Fibroblast of villous mesenchyme (primary cell): ENCODE results near the gene TRIM40. TPM values are rescaled to one million over a fixed set of nuclear protein-coding genes. Genes with fewer than 3 reads are reported as not detected.
"Not testable (repeated sequence)": the region's sequence is repeated elsewhere in the genome, so short reads cannot be mapped to it uniquely, and the experiment has no call there.

Experiments
- DNase-seq: peaks from one replicate; pipeline ENCODE4 v3.0.0-alpha.2; 2010; ENCODE audit warnings: low read depth
- H3K4me3 ChIP-seq: 2 replicates; pipeline ENCODE4 v1.5.1; 2011; ENCODE audit warnings: low read depth, mild to moderate bottlenecking, low read length
- CTCF ChIP-seq: IDR thresholded peaks from 2 replicates; pipeline ENCODE4 v1.5.1; 2012; ENCODE audit warnings: low read depth, mild to moderate bottlenecking, low read length; ENCODE audit not compliant: insufficient read depth
- total RNA-seq: library from RNA; depleted of rRNA; stranded (reverse); fragments of >200 nt; gene quantifications from 2 replicates; pipeline ENCODE4 v1.2.3, GENCODE V29; 2012

TRIM40 gene
- total RNA-seq, 1 donor, result not detected

DNA sequence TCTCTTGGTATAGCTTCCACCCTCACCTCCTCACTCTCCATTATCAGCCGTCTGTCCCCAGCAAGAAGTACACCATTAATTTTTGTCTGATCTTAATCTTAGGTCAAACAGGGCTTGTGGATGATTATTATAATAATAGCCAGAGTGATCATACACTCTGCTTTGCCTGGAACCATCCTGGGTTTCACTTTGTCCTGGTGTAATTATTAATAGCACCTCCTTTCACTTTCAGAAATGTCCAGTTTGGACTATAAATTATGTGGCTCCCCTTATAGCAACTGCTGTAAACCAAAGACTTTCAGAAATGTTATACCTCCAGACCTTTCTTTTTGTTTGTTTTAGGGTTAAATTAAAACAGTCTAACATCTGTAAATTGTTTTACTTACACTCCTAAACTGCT, 22.1 kb upstream of the TRIM40 start:
- DNase-seq, result no peak
- TF ChIP-seq CTCF, result no peak

DNA sequence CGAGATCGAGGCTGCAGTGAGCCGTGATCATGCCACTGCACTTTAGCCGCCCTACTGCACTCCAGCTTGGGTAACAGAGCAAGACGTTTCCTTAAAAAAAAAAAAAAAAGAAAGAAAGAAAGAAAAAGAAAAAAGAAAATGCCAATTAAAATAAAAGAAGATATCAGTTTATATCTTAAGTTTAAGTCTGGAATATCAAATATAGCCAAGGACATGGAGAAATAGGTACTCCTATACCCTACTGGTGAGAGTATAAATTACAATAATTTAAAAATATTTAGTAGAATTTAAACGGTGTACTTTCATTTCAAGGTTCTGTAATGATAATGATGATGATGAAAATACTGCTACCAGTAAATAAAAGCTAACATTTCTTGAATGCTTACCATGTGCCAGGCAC, 19.2 kb upstream of the TRIM40 start:
- TF ChIP-seq CTCF, result no peak
- no peak for DNase-seq
- H3K4me3 ChIP-seq, result no peak overlapping the region

More for the DNA sequence above, 22.1 kb upstream of the TRIM40 start:
- no peak overlapping the region for H3K4me3 ChIP-seq

- not testable (repeated sequence) for DNase-seq, H3K4me3 ChIP-seq
Observed at GRCh38 chr6:30118691-30119090, 17.2 kb upstream of the TRIM40 start.

- no peak for DNase-seq
- no peak for TF ChIP-seq CTCF
- H3K4me3 ChIP-seq, result no peak overlapping the region
Observed at GRCh38 chr6:30121446-30122366, 14.2 kb upstream of the TRIM40 start.

DNA sequence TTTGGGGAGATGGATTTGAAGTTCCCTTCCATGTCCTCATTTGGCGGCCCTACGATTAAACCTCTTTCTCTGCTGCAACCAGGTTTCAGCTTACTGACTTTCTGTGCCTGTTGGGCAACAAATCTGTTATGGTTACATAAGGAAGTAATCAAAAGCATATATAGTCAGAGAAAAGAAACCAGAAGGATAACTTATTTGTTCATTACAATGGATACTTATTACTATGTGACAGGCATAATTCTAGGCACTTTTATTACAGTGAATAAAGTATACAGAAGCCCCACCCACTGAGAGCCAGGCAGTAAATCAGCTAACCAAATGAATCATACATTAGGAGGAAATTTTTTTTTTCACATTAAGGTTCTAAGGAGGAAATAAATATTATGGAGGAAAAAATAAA, 13.4 kb upstream of the TRIM40 start:
- peak; percentile 21 for DNase-seq
- no peak for TF ChIP-seq CTCF
- no peak overlapping the region for H3K4me3 ChIP-seq

DNA sequence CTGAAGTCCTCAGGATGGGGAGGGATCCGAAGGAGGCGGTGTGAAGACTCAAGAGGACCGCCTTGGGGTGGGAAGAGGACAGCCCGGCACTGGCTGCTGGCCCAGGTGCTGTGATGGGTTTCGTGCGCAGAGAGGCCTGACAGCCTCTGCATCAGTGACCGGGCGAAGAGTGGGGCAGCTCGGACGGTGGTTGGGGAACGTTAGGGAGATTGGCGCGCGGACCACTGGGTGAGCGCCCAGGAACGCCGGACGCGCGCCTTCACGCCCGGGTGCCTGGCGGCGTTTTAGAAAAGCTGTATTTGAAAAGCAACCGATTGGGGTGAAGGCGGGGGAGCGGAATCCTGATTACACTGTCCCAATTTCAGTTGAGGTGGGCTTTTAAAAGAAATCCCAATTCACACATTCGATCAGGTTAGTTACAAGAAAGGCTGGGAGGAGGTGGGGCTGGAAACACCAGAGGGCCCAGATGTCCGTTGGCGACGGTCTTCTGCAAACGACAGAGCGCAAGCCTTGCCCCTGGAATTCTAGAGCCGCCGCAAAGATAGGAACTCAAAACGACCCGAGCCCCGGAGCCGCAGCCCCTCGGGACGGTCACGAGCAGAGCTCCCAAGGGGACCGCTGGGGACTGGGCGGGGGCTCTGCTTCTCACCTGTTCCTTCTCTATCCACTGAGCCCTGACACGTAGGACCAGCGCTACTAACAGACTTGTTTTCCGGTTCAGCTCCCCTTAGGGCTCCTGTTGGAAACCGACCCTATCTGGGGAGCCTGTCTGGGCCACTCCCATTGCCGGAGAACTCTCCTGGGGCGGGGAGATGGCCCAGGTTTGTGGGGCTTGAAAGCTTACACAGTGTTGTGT, 8.5 kb upstream of the TRIM40 start:
- DNase-seq, result no peak
- no peak for TF ChIP-seq CTCF

More for the DNA sequence above, 8.5 kb upstream of the TRIM40 start:
- H3K4me3 ChIP-seq, result no peak overlapping the region
